Gastroesophageal sphincter (tissue), 3 donors: ENCODE measurements around the gene DICER1.

ENCODE experiments used
- CTCF ChIP-seq, 4 experiments: fragments of 200-600 bp in 2 of 4; fragments of 450-650 bp in 2 of 4; sonication (generic) in 1 of 4; IDR thresholded peaks; one replicate each; pipeline ENCODE4 v1.5.1; 2017 to 2019; ENCODE audit warnings: antibody characterized with exemption in 4 of 4, mild to moderate bottlenecking in 2 of 4, moderate library complexity in 2 of 4
- POLR2A ChIP-seq, 2 donors: fragments of 450-650 bp; IDR thresholded peaks; one replicate each; pipeline ENCODE4 v1.6.1; 2017; ENCODE audit warnings: antibody characterized with exemption in 2 of 2, mild to moderate bottlenecking in 2 of 2, moderate library complexity in 1 of 2
- POLR2AphosphoS5 ChIP-seq: sonication (generic); formaldehyde crosslinking; IDR thresholded peaks from one replicate; pipeline ENCODE4 v1.6.1; 2017; ENCODE audit warnings: antibody characterized with exemption

GRCh38 chr14:95157327-95158189 is at the start of gene DICER1:
- TF ChIP-seq CTCF (IDR thresholded peaks at IDR 0.05) (peak in 2 of 4 experiments; percentile 2 to 4), POLR2AphosphoS5 (peak; percentile 60), POLR2A (IDR thresholded peaks at IDR 0.05) (peak; percentile 34 to 67)
